Mesodermal cell (in vitro differentiated cells): Measurements from ENCODE around the gene SRRD.

Experiments used
- H3K27ac ChIP-seq: 2 replicates; pipeline ENCODE4 v1.7.0; 2013; ENCODE audit warnings: mild to moderate bottlenecking, low read depth, low read length, moderate library complexity; ENCODE audit not compliant: severe bottlenecking
- H3K36me3 ChIP-seq: 2 replicates; pipeline ENCODE4 v1.7.1; 2013; ENCODE audit warnings: mild to moderate bottlenecking, low read length, moderate library complexity; ENCODE audit not compliant: control insufficient read depth, insufficient read depth
- H3K4me1 ChIP-seq: one replicate; pipeline ENCODE4 v1.7.1; 2013; ENCODE audit warnings: mild to moderate bottlenecking, low read length; ENCODE audit not compliant: insufficient read depth, control insufficient read depth, poor library complexity, severe bottlenecking
- H3K4me3 ChIP-seq: 2 replicates; pipeline ENCODE4 v1.7.0; 2013; ENCODE audit warnings: low read length, control low read depth, mild to moderate bottlenecking; ENCODE audit not compliant: insufficient read depth, poor library complexity, severe bottlenecking; ENCODE audit errors: extremely low read depth
- H3K9me3 ChIP-seq: 2 replicates; pipeline ENCODE4 v1.7.1; 2013; ENCODE audit warnings: mild to moderate bottlenecking, low read length, moderate library complexity; ENCODE audit not compliant: control insufficient read depth
- WGBS, 2 experiments: methylation state at CpG; one replicate each; pipeline ENCODE4 v1.1.5; 2013; ENCODE audit warnings: missing lambda C conversion rate in 2 of 2; ENCODE audit not compliant: insufficient coverage in 2 of 2; 5-methylcytosine and 5-hydroxymethylcytosine counted together

SRRD gene

DNA sequence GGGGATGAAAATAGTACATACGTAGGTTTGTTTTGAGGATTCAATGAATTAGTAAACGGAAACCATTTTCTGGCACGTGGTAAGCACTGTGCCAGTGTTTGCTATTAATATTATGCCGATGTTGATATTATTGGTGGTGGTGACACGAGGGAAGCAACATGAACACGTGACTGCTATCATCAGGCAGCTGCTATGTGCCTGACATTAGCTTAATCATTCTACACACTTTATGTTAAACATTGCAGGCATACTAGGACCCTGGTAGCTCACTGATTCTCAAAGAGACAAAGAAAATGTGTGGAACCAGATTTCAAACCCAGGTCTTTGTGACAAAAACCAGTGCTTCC, 656 bp downstream of the SRRD start:
- H3K4me1 ChIP-seq, result peaks cover 10% of the 10 kb centered on the region
- peaks cover 29% of the 10 kb centered on the region for H3K36me3 ChIP-seq
- H3K9me3 ChIP-seq, result no peaks in the 10 kb centered on the region
- WGBS, 2 experiments, result 0% methylated on average over 1 to 3 of the region's 6 CpGs
- peak overlapping the region; percentile 93 for H3K27ac ChIP-seq
- peak overlapping the region; percentile 64 for H3K4me3 ChIP-seq

DNA sequence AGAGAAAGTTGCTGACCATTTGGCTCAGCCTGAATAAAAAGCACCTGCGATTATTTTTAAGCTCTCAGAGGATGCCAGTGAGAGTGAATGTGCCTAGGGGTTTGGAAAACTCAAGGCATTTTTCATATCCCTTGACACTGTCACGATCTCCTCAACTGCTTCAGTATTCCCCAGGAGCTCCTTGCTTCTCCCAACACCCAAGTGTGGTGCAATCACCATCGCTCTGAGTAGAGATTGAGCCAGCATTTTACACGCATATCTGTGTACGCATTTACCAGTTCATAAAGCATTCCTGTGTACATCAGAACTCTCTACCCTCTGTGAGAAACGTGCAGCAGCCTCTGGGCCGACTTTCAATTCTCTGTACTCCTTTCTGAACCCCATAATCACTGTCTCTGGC, 1.3 kb downstream of the SRRD start:
- WGBS, 2 experiments, result 91% methylated on average over 6 to 7 of the region's 7 CpGs
- H3K4me3 ChIP-seq, result no peak overlapping the region
- no peak overlapping the region for H3K27ac ChIP-seq
- peaks cover 32% of the 10 kb centered on the region for H3K36me3 ChIP-seq
- peaks cover 10% of the 10 kb centered on the region for H3K4me1 ChIP-seq
- no peaks in the 10 kb centered on the region for H3K9me3 ChIP-seq

DNA sequence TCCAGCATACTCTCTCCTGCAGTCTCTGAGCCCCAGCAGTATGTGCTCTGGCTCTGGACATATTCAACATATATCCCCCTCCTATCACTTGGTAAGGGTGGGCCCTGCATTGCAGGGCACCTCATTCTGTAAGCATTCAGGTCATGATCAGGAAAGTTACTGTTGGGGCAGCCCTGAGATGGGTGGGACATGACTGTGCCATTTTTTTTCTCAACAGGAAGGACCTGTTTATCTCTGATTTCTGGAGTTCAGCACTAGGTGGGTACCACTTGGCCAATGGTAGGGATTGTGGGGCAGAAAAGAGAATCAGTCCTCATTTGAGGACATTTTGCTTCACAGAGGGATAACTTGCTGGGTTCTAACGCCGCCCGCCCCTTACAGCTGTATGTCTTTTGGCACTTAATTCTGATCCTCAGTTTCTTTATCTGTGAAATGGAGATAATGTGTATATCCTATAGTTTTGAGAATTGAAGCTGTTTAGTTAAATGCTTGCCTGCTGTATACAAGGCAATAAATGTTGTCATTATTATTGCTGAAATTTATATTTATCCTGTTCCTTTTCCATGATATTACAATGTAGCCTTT, 2.2 kb downstream of the SRRD start:
- H3K9me3 ChIP-seq, result no peaks in the 10 kb centered on the region
- no peak overlapping the region for H3K4me3 ChIP-seq
- WGBS, 2 experiments, result 83% methylated on average over 3 of the region's 3 CpGs; no CpG with 5 or more reads in 1 of the 2 experiments
- peaks cover 41% of the 10 kb centered on the region for H3K36me3 ChIP-seq
- H3K27ac ChIP-seq, result no peak overlapping the region
- peaks cover 10% of the 10 kb centered on the region for H3K4me1 ChIP-seq

DNA sequence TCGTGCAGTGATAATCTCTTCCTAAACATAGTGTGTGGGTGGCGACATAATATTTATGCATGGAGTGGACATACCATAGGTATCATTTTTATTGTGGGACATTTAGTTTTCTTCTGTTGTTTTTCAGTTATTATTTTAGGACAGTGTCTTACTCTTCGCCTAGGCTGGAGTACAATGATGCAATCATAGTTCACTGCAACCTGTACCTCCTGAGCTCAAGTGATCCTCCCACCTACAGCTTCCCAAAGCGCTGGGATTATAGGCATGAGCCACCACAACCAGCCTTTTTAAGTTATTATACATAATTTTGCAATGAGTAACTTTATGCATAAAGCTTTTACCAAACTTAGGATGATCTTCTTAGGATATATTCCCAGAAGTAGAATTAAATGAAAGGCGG, 2.7 kb downstream of the SRRD start:
- H3K36me3 ChIP-seq, result peaks cover 44% of the 10 kb centered on the region
- no peak overlapping the region for H3K27ac ChIP-seq
- H3K4me3 ChIP-seq, result no peak overlapping the region
- peaks cover 10% of the 10 kb centered on the region for H3K4me1 ChIP-seq
- H3K9me3 ChIP-seq, result no peaks in the 10 kb centered on the region
- WGBS, 2 experiments, result 93% methylated on average over 2 of the region's 5 CpGs; no CpG with 5 or more reads in 1 of the 2 experiments

DNA sequence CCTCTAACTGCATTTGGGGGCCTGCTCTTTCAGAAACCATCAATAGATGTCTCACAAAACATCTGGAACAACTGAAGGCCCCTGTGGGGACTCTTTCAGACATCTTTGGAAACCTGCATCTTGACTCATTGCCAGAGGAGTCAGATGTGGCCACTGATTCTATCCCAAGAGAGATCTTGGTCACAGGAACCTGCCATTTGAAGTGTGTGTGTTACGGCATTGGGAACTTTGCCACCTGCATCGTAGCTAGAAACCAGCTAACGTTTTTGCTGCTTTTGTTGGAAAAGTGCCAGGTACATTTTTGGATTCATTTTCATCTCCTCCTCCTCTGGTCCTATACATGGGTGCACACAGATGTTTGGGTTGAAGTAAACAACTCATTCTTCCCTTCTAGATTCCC, 4.3 kb downstream of the SRRD start:
- H3K4me1 ChIP-seq, result no peaks in the 10 kb centered on the region
- H3K36me3 ChIP-seq, result peaks cover 57% of the 10 kb centered on the region
- no peak overlapping the region for H3K4me3 ChIP-seq
- no peaks in the 10 kb centered on the region for H3K9me3 ChIP-seq
- no peak overlapping the region for H3K27ac ChIP-seq
- WGBS, 2 experiments, result 90 to 96% methylated on average over 3 of the region's 3 CpGs

DNA sequence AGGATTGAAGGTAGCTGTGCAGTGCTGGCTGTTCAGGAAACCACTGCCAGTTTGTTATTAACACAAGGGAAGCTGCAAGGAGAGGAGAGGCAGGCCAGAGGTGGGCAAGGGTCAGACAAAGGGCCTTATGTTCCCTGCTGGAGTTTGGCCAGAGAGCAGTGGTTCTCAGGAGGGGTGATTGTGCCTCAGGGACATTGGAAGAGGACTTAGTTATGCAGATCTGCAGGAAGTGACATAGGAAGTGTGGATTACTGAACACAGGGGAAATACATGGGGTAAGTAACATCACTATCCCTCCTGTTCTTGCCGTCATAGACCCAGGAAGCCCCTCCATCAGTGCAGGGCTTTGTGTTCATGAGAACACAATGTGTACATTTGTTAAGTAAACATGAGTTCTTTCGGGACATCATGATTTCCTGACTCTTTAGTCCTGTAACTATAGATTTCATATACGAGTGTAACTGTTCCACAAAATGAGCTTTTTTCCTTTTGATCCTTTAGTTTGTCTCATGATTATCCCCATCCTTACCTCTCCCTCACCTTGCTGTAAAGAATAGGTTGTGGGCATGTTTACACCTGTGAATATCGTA, 5.9 kb downstream of the SRRD start:
- 94 to 100% methylated on average over 1 to 2 of the region's 4 CpGs for WGBS, 2 experiments
- Histone ChIP-seq H3K36me3 (peaks cover 72% of the 10 kb centered on the region), H3K9me3 (no peaks in the 10 kb centered on the region), H3K4me1 (no peaks in the 10 kb centered on the region), H3K4me3 (no peak overlapping the region), H3K27ac (peak overlapping the region; percentile 37)

DNA sequence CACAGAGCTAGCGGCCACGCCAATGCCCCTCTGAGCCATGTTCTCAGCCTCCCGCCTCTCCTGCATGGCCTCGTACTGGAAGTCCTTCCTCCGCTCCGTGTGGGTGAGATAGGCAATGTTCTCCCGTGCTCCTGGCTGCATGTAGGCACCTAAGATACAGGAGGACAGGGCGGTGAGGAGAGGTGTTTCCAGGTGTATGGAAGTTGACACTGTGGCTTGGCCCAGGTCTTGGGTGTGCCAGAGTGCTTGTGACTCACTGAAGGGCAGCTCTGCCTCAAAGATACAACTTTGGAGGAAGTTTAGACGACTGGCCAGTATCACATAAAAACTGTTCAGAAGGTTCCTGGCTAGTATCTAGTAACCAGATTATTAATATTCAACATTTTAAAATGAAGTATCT, 8.5 kb downstream of the SRRD start:
- Histone ChIP-seq H3K36me3 (peaks cover 98% of the 10 kb centered on the region), H3K27ac (peak overlapping the region; percentile 10), H3K4me1 (no peaks in the 10 kb centered on the region), H3K4me3 (no peak overlapping the region), H3K9me3 (no peaks in the 10 kb centered on the region)
- 92 to 97% methylated on average over 5 to 8 of the region's 9 CpGs for WGBS, 2 experiments

DNA sequence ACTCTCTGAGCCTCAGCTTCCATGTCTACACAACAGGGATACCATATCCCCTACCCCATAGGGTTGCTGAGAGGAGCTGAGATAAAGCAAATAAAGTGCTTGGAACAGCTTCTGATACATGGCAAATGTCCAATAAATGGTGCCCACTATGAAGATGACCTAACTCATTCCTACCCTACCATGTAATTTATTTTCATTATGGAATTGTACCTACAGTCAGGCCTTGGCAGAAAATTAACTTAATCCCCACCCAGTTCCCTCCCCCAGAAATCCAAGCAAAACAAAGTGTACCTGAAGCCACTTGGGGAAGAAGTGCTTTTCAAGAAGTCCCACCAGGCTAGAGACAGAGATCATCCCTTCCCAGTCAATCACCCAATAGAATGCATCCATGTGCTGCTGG, 10.8 kb downstream of the SRRD start:
- H3K4me3 ChIP-seq, result no peak overlapping the region
- H3K36me3 ChIP-seq, result peaks cover 88% of the 10 kb centered on the region
- H3K4me1 ChIP-seq, result no peaks in the 10 kb centered on the region
- no peaks in the 10 kb centered on the region for H3K9me3 ChIP-seq
- H3K27ac ChIP-seq, result no peak overlapping the region

DNA sequence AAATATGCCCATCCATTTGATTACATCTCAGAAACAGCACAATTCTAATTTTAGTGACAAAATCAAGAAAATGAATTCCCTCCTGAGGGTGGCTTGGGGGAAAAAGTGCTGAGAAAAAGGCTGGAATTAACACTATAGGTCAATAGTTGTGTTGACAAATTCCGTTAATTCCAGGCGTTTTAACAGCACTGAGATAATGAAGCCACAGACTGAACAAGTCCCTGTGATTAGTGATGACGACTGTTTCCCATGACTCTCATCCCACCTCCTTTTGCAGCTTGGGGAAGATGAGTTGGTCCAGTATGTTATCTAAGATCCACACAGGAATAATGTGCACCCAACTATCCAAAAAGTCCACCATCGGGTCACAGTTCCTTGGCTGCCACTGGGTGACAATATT, 12.8 kb downstream of the SRRD start:
- Histone ChIP-seq H3K27ac (no peak overlapping the region), H3K4me3 (no peak overlapping the region), H3K9me3 (no peaks in the 10 kb centered on the region), H3K4me1 (no peaks in the 10 kb centered on the region), H3K36me3 (peaks cover 84% of the 10 kb centered on the region)
- WGBS, 2 experiments, result 88 to 100% methylated on average over 2 to 3 of the region's 4 CpGs

DNA sequence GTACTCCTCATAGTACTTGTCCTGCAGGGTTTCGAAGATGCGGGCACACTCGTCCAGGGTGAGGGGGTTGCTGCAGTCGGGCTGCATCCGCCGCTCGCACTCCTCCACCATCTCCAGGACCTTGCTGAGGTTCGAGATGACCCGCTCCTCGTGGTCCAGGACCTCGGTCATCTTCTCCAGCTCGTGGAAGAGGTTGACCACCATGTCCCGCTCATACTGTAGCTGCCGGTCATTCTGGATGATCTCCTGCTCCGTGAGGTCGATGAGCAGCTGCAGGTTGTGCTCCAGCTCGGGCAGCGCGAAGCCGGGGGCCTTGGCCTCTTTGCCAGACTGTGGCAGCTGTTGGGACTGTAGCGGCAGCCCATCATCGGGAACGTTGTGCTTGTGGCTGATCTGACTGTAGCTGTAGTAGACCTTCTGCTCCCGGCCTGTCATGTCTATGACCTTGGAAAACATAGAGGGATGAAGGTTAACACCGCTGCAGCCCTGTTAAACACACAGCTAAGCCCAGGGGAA, 15.6 kb downstream of the SRRD start:
- WGBS, 2 experiments, result 92 to 94% methylated on average over 24 to 25 of the region's 25 CpGs
- Histone ChIP-seq H3K27ac (no peak overlapping the region), H3K9me3 (no peaks in the 10 kb centered on the region), H3K4me1 (peaks cover 8% of the 10 kb centered on the region), H3K36me3 (peaks cover 84% of the 10 kb centered on the region), H3K4me3 (no peak overlapping the region)

DNA sequence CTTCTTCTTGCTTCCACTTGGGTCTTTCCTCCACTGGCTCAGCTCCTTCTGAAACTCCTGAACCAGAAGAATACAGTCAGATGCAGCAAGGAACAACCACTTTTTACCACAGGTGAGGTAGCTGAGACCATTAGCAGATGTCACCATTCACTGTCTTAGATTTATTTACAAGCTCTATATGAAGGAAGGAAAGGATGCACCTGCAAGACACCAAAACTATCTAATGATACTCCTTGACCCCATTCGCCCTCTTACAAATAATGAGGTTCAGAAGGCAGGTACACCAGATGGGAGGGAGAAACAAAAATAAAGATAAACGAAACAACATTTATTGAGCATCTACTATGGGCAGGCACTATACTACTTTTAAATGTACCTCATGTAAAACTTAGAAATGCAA, 18.3 kb downstream of the SRRD start:
- H3K27ac ChIP-seq, result no peak overlapping the region
- peaks cover 8% of the 10 kb centered on the region for H3K4me1 ChIP-seq
- peaks cover 84% of the 10 kb centered on the region for H3K36me3 ChIP-seq
- WGBS, 2 experiments, result no CpG with 5 or more reads among the region's 2 CpGs
- no peak overlapping the region for H3K4me3 ChIP-seq
- H3K9me3 ChIP-seq, result no peaks in the 10 kb centered on the region
